Measurements from ENCODE around the gene REC8.

The REC8 gene, protein sequence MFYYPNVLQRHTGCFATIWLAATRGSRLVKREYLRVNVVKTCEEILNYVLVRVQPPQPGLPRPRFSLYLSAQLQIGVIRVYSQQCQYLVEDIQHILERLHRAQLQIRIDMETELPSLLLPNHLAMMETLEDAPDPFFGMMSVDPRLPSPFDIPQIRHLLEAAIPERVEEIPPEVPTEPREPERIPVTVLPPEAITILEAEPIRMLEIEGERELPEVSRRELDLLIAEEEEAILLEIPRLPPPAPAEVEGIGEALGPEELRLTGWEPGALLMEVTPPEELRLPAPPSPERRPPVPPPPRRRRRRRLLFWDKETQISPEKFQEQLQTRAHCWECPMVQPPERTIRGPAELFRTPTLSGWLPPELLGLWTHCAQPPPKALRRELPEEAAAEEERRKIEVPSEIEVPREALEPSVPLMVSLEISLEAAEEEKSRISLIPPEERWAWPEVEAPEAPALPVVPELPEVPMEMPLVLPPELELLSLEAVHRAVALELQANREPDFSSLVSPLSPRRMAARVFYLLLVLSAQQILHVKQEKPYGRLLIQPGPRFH

DNA sequence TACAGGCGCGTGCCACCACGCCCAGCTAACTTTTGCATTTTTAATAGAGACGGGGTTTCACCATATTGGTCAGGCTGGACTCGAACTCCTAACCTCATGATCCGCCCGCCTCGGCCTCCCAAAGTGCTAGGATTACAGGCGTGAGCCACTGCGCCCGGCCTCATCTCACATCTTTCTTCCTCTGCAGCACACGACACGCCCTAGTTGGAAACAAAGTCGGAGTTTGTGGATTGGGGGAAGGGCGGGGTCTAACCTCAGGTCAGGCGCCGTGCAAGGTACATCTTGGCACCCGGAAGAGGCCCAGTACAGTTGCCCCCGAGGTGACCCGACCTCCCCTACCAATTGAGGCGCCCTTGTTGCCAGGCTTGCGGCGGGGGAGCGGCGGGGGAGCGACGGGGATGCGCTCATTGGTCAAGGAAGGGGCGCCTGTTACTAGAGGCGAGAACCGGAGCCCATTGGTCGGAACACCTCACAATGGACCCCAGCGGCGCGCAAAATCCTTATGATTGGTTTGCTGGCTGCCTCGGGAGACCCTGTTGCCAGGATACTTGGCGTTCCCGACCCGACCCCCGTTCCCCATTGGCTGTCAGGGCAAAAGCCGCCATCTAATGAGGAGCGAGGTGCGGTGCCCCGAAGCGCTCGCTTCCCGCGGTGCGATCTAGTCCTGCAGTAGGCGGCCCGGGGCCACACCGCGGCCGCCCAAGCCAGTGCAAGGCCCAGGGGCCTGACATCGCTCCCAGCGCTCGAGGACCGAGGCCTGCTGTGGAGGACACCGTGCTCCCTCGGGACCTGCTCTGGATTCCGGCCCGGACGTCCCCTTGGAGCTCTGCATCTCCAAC is at the start of gene REC8:
TSS of gene REC8 (plus strand) at position 659 of the 839 bp plus-strand sequence. CDS start 473 bp downstream, outside the sequence.
- peak; percentile 74 for DNase-seq (ENCODE audit: low read depth)

DNA sequence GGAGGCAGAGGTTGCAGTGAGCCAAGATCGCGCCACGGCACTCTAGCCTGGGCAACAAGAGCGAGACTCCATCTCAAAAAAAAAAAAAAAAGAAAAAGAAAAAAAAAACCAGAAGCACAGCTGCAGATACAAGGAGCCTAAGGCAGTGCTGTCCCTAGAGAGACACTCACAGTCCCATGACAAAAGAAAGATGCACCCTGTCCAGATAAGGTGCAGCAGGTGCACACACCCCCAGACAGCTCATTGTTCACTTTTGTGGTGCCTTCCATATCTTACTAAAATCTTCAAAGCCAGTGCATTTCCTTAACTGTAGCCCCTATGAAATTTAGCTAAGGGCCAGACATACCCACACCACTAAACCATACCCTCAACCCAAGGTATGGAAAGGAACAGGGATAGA is 49.5 kb upstream of the REC8 start:
- DNase-seq (ENCODE audit: low read depth): no peak

DNA sequence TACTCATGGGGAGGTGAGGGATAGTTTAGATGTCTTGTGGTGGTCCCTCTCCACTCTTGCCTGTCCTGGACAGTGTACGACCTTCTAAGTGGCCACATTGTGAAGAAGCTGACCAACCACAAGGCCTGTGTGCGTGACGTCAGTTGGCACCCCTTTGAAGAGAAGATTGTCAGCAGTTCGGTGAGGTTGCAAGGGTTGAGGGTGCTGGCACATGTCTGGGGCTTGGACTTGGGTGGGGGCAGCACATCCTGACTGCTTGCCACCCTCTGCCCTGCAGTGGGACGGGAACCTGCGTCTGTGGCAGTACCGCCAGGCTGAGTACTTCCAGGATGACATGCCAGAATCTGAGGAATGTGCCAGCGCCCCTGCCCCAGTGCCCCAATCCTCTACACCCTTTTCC is 49.0 kb upstream of the REC8 start:
- no peak for DNase-seq (ENCODE audit: low read depth)

DNA sequence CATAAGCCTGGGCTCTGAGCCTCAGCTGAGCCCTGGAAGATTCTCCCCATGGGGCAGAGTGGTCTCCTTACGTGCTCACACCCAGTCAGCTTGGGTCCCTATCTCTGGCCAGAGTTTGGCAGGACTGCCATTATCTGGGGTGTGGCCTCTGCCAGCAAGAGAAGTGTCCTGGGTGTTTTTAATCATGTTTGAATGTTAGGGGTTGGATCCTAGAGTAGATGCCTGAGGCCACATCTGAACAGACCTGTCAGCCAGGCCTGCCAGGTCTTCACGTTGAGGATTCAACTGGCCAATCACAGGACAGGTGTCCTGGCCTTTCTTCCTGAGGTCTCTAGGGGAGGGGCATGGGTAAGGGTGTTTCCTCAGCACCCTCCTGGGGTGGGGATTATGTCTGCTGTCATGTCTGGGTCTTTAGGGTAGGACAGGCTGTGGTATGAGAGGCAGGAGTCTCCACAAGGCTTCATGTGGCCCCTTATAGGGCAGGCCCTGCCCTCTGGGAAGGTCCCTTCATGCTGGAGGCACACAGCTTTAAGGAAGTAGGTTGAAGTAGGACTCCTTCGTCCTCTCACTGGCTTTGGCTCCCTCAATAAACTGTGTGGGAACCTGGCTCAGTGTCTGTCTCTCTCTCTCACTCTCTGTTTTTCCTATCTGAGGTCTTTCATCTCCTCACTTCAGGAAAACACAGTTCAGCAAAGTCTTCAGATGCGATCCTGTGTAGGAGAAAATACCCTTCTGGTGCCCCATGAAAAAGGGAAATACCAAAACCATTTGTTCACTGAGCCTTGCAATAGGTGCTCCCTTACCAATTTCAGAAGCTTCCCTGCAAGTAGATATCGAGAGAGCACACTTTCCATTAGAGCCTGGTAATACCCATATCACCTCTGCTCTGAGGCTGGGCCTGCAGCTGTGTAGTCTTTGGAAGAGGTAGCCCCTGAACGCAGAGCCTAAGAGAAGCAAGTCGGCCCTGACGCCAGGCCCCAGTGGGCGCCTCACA is 48.2 kb upstream of the REC8 start:
- DNase-seq (ENCODE audit: low read depth): no peak

DNA sequence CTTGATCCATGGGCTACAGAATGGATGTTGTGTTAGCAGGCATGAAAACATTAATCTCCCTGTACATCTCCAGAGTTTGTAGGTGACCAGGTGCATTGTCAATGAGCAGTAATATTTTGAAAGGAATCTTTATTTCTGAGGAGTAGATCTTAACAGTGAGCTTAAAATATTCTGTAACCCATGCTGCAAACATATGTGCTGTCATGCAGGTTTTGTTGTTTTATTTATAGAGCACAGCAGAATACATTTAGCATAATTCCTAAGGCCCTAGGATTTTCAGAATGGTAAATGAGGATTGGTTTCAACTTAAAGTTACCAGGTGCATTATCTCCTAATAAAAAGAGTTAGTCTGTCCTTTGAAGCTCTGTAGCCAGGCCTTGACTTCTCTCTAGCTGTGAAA is 44.9 kb upstream of the REC8 start:
- DNase-seq (ENCODE audit: low read depth): no peak

DNA sequence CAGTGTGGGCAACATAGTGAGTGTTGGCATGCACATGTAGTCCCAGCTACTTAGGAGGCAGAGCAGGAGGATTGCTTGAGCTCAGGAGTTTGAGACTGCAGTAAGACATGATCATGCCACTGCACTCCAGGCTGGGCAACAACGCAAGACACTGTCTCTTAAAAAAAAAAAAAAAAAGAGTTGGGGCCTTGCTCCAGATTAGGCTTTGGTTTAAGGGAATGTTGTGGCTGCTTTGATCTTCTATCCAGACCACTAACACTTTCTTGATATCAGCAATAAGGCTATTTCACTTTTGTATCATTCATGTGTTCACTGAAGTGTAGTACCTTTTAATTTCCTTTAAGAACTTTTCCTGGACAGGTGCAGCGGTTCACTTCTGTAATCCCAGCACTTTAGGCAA is 44.2 kb upstream of the REC8 start:
- no peak for DNase-seq (ENCODE audit: low read depth)

DNA sequence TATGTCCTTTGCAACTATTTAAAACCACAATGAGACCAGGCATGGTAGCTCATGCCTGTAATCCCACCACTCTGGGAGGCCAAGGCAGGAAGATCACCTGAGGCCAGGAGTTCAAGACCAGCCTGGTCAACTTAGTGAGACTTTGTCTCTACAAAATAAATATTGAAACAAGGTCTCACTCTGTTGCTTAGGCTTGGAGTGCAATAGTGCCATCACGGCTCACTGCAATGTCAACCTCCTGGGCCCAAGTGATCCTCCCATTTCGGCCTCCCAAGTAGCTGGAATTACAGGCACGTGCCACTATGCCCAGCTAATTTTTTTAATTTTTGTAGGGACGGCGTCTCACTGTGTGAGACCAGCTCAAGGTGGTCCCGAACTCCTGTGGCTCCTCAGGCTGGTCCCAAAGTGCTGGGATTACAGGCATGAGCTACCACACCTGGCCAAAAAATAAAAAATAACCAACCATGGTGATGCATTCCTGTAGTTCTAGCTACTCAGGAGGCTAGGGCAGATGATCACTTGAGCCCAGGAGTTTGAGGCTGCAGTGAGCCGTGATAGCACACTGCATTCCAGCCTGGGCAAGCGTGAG is 42.4 kb upstream of the REC8 start:
- DNase-seq (ENCODE audit: low read depth): no peak

DNA sequence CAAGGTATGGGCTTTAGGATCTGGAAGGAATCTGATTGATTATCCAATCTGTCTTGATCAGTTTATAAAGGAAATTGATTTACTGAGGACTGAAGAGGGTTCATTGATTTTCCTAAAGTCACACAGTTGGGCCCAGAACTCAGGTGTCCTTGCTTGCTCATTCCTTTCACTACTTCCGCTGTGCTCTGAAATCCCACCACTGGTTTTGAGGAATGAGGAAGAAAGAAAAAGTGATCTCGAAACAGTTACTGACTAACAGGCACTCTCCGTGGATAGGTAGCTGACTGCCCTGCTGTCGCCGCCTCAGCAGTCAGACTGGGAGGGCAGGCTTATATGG is 41.5 kb upstream of the REC8 start, which contains the start of gene FITM1:
TSS of gene FITM1 (plus strand) at position 280 of the 337 bp plus-strand sequence. CDS start 905 bp downstream, outside the sequence.
- no peak for DNase-seq (ENCODE audit: low read depth)

DNA sequence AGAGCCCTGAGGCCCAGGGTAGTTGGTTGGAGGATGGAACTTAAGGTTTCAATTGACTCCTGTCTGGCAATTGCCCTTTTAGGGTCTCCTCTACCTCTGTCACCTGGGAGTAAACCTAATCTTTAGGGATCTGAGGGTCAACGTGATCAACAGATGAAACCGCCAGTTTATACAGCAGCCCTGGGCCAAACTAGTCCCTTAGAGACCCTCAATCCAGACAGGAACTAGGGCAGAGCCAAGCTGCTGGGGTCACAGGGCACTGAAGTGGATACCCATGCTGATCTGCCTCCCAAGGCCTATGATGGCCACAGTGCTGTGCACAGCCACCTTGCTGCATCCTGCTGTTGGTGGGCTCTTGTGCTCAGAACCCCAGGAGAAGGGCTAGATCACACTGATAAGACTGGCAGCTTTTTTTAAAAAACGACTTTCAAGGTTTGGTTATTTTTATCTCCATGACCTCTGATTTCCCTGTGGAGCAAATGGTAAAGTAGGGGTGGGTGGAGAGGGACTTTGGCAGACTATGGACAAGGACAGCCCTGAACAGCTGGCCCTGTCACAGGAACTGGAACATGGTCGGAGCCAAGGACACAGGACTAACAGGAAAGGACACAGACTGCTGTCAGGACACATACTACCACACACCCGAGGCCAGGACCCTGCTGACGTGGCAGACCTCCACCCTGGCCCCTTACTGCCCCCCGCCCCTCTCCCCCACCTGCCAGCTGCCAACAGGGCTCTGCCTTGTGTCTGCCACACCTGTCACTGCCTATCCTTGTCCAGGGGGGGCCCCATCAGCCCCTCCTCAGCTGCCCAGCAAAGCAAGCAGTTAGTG is 40.9 kb upstream of the REC8 start:
- DNase-seq (ENCODE audit: low read depth): no peak

DNA sequence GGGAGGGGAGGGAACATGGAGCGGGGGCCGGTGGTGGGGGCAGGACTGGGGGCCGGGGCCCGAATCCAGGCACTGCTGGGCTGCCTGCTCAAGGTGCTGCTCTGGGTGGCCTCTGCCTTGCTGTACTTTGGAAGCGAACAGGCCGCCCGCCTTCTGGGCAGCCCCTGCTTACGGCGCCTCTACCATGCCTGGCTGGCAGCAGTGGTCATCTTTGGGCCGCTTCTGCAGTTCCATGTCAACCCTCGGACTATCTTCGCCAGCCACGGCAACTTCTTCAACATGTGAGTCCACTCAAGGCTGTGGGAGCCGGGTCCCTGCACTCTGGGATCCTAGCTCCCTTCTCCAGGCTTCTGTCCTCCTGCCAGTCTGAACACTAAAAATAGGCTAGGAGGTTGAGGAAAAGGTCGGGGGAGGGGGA is 40.3 kb upstream of the REC8 start:
- no peak for DNase-seq (ENCODE audit: low read depth)

DNA sequence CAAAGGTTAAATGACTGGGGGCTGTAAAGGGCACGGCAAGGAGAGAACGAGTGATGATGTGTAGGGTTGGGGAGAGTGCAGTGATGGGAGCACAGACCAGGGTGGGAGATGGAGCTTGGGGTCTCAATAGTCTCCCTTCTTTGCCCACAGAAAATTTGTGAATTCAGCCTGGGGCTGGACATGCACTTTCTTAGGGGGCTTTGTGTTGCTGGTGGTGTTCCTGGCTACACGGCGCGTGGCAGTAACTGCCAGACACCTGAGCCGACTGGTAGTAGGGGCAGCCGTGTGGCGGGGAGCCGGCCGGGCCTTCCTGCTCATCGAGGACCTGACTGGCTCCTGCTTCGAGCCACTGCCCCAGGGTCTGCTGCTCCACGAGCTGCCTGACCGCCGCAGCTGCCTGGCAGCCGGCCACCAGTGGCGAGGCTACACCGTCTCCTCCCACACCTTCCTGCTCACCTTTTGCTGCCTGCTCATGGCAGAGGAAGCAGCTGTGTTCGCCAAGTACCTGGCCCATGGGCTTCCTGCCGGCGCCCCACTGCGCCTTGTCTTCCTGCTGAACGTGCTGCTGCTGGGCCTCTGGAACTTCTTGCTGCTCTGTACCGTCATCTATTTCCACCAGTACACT is 39.7 kb upstream of the REC8 start:
- no peak for DNase-seq (ENCODE audit: low read depth)

DNA sequence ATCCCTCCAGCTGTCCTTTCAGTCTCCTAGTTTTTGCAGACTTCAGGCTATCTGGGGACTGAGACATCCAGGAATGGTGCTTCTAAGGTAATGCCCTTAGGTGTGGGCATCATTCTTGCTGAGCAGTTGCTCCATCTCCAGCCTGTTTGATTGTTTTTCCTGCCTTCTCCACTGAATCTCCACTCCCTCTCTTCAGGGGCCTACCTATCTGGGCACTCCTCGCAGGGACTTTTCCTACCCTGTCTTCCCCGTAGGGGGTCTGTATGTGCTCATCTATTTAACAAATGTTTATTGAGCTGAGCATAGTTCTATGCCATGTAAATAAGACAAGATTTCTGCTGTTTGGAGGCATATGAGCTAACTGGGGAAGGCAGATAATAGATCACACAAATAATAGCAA is 38.9 kb upstream of the REC8 start:
- DNase-seq (ENCODE audit: low read depth): no peak

DNA sequence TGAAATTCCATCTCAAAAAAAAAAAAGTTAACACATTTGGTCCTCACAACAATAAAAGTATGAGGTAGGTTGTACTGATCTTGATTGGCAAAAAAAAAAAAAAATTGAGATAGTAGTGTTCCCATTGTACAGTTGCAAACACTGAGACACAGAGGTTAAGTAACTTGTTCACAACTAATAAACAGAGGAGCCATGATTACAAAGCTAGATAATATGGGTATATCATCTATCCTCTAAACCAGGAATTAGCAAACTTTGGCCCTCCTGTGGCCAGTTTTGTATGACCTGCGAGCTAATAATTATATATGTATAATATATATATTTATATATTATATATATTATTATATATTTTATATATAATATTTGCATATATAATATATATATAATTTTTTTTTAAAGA is 38.1 kb upstream of the REC8 start:
- no peak for DNase-seq (ENCODE audit: low read depth)

DNA sequence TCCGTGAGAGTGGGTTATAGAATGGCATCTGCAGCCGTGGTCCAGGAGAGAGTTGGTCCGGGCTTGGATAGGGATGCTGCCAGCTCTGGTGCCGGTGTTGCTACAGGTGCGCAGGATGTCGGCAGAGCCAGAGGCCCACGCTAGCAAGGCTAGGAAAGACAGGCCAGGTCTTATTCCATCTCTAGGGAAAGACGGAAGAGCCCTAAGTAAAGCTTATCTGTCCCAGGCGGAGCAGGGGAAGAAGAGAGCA is 36.4 kb upstream of the REC8 start:
- DNase-seq (ENCODE audit: low read depth): no peak

DNA sequence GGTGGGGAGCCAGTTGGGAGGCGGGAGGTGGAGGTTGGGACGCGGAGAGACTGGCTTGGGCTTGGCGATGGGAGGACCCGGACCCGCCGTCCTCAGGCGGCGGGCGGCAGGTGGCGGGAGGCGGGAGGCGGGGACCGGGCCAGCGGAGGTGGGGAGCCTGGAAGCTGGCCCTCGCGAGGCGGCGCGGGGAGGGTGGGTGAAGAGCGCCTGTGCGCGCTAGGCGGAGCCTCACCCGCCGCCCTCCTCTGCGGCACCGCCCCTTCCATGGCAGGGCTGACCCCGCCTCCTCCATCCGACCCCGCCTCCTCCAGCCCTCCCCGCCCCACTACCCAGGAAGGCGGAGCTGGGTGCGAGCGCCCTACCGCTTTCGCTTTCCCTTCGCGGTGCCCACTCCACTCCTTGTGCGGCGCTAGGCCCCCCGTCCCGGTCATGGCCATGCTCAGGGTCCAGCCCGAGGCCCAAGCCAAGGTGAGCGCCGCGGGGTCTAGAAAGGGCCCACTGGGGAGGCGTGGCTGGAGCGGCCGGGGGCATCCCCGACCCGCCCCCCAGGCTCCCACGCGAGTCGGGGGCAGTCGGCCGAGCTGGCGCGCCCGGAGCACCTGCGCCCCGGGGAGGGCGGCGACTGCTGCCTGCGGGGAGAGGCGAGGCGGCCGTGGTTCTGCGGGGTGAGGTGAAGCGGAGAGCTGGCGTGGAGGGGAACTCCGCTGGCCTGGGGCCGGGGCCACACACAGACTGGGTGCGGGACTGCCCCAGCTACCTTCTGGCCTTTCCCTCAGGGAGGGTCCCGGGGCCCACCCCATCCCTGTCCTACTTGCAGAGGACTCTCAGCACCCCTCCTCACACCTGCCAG is 35.8 kb upstream of the REC8 start, which contains the start of gene PSME1:
TSS of gene PSME1 (plus strand) at position 361 of the 850 bp plus-strand sequence. CDS start at position 430, 69 bp downstream.
- peak; percentile 90 for DNase-seq (ENCODE audit: low read depth)

DNA sequence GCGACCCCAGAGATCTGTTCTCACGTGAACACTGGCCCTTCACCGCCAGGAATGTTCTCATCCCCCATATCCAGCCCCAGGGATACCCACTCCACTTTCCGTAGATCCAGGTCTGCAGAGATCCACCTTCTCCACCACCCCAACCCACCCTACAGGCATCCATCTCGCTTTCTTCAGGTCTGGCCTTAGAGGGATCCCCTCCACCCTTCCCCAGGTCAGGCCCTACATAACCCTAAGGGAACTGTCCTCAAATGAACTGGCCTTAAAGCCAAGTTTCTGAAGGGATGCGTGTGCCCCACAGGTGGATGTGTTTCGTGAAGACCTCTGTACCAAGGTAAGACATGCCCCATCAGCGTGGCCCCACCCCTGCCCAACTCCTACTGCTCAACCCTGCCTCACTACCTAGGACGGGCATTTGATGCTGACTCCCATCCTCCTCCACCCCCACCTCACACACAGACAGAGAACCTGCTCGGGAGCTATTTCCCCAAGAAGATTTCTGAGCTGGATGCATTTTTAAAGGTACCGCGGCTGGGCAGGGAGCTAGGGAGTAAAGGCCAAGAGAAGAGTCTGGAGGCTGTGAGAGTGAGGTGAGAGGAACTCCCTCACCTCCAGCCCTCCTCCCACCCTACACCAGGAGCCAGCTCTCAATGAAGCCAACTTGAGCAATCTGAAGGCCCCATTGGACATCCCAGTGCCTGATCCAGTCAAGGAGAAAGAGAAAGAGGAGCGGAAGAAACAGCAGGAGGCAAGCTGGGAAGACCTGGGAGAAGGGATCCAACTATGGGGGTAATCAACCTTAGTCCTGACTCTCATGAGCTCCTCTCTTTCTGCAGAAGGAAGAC is 35.0 kb upstream of the REC8 start:
- DNase-seq (ENCODE audit: low read depth): no peak

DNA sequence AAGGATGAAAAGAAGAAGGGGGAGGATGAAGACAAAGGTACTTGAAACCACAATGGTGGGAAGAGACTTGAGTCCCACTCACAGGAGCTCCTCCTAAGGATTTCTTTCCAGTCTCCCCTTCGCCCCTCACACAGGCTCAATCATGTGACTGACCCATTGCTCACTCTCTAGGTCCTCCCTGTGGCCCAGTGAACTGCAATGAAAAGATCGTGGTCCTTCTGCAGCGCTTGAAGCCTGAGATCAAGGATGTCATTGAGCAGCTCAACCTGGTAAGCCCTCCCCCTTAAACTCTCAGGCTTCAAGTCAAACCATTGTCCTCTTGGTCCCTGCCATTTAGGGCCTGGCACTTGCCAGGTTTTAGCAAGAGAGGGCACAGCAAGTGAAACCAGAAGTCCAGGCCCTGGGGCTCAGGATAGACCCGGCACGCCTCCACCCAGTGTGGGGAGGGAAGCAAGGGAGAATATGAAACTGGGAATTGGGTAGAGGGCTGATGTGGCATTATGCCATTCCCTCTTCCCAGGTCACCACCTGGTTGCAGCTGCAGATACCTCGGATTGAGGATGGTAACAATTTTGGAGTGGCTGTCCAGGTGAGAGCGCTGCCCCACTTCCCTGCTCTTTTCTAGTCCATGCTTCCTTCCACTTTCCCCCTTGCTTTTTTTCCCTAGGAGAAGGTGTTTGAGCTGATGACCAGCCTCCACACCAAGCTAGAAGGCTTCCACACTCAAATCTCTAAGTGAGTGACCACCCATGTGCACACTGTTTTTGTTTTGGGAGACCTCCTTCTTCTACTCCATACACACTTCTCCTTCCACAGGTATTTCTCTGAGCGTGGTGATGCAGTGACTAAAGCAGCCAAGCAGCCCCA is 34.1 kb upstream of the REC8 start:
- no peak for DNase-seq (ENCODE audit: low read depth)

Measured in activated gamma-delta T cell treated with anti-CD3 and anti-CD28 coated beads, Interleukin-2, amount 50 U/mL, for 16 hours (primary cell).